GM18868 (cell line): Measurements from ENCODE around the gene HOXB5.

Experiments
- ATAC-seq: cut with Tn5 transposase; IDR thresholded peaks from one replicate; pipeline ENCODE4 v1.9.1; 2021; ENCODE audit warnings: mild to moderate bottlenecking, moderate library complexity; ENCODE audit not compliant: unreplicated experiment

Gene HOXB5

GRCh38 chr17:48605409-48605919, 11.9 kb upstream of the HOXB5 start:
- no peak for ATAC-seq

GRCh38 chr17:48604770-48605329, 11.3 kb upstream of the HOXB5 start, which contains the start of gene HOXB6:
Gene HOXB6, minus strand, starts transcription at chr17:48604986. Its CDS starts 6,836 bp downstream, at chr17:48598150.
- no peak for ATAC-seq

- no peak for ATAC-seq
These were observed 10.6 kb upstream of the HOXB5 start for GRCh38 chr17:48603959-48604769.

DNA sequence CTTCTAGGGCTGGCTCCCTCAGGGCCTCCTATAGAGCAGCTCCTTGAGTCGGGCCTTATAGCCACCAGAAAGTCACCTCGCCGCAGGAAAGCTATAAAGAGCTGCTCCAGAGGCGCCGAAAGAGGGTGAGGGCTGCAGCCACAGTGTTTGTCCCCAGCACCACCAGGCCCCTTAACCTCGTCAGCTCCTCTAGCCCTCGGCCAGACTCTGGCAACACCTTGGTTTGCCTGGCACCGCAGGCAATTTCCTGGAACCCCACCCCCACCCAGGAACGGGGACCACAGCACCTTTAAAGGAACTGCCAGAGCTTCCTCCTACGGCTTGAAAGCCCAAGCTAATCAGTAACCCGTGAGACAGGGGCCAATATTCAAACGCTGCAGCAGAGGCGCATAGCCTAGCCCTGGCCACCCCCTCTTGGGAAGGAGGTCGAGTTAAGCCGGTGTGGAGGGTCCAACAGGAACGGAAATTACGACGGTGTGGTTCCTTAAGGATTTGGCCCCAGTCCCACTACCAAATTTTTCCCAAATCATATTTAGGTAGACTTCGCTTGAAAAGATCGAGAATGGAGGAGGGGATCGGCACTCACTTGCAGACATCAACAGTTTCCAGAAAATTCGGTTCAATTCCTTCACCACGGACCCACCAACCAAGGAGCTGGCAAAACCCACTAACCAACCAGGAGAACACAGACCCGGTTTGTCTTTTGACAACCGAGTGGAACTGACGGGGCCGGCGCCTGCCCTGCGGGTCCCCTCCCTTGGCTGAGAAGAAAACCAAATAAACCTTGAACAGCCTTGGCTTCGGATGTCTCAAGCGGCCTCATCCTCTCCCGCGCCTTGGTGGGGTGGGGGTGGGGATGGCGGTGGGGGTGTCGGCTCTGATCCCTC, 8.2 kb upstream of the HOXB5 start:
- ATAC-seq: no peak

DNA sequence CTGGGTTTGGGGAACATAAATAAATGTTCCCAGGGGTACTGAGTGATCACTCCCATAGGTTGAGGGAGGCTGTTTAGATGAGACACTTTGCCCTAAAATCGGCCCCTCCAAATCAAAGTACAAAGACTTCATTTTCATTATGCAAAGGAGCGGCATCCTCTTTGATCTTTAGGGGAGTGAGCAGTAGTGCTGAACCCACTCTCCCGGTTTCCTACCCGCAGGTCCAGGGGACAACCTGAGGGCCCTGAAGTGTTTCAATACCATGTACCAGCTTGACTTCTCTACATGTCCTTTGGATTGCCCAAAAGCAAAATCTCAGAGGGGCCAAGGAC, 7.6 kb upstream of the HOXB5 start:
- no peak for ATAC-seq

- no peak for ATAC-seq
These were observed 6.9 kb upstream of the HOXB5 start for GRCh38 chr17:48600244-48601098.

- no peak for ATAC-seq
These were observed 5.8 kb upstream of the HOXB5 start for GRCh38 chr17:48599354-48599753.

- no peak for ATAC-seq
These were observed 5.2 kb upstream of the HOXB5 start for GRCh38 chr17:48598736-48599135.

GRCh38 chr17:48597778-48598631, 4.4 kb upstream of the HOXB5 start:
- no peak for ATAC-seq

GRCh38 chr17:48597528-48597777, 3.9 kb upstream of the HOXB5 start:
- ATAC-seq: no peak

GRCh38 chr17:48596735-48597527, 3.4 kb upstream of the HOXB5 start:
- no peak for ATAC-seq

DNA sequence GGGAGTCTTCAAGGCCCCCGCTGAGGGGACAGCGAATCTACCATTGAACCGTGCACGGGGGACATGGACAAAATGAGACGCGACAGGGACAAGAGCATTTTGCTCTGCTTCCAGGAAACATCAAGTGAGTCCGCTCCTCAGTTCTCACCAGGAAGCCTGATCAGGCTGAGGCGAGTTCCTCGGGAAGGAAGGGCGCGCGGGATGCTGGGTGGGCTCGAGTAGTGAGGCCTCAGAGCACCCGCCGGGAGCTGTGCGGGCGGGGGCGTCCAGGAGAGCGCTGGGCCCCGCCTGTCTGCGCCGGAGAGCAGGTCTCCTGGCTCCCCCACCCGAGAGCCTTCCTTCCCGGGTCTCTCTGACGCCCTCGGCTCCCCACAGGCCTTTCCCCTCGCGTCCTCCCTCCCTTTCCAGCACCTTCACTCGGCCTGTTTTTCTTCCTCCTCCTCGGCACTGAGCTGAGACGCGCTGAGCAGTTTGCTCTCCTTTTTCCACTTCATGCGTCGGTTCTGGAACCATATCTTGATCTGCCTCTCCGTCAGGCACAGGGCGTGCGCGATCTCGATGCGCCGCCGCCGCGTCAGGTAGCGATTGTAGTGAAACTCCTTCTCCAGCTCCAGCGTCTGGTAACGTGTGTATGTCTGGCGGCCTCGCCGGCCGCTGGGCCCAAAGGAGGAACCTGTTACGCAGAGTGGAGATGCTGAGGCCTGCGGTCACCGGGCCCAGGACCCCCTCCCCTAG, 2.6 kb upstream of the HOXB5 start:
- ATAC-seq: no peak

DNA sequence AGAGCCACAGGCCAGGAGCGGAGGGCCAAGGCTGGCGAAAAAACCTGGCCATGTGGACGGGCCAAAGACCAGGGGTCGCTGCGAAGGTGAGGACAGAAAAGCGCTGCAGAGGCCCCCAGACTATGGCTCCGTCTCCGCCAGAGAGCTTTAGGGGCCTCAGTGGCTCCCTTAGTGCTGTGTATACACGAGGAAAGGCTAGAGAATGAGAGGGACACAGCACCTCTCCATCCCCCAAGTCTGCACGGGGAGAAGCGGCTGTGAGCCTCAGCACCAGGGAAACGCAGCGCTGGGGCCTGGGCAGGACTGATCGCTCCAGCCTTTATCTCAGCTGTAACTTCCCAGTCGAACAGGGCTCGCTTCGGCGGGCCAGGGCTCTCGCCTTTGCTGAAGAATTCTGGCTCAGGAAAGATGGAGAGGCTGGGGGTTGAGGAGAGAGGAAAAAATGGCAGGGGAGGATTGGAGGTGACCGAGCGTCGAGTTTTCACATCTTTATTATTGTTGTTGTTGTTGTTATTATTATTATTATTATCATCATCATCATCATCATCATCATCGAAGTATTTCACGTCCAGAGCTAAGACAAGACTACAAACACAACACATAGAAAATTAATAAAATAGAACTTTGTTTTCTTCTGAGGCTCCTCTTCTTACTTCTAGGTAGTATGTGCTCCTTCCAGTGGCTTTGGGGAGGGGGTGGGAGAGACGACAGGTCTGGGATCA, 1.9 kb upstream of the HOXB5 start:
- ATAC-seq: no peak

DNA sequence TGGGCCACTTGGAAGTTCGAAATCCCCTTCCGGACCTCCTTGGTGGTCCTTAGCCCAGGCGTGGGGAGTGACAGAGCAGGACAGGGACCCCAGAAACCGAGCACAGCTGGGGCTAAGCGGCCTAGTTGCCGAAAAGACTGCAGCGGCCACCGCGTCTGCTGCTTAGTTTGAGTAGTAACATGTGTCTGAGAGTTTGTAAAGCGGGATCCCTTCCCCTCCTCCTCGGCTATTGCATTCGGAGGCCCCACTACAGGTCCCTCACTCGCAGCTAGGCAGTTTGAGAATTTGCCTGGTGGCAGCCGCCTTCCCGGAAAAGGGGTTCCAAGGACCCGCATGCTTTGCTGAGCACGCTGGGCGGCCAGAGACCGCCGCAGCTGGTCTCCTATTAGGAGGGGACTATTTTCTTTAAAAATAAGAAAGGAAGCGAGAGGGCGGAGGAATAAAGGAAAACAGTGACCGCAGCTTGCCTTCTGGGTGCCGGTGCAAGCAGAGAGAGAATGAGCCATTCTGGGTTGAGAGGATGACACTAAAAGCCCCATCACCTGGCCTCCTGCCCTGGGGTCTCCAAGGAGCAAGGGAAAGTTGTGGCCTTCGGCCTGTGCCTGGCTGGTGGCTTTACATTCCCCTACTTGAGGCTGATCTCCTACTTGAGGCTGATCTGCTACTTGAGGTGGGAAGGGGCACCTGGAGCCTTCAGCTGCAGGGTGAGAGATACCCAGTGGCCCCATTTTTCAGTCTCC, 1.1 kb upstream of the HOXB5 start:
- ATAC-seq: no peak

DNA sequence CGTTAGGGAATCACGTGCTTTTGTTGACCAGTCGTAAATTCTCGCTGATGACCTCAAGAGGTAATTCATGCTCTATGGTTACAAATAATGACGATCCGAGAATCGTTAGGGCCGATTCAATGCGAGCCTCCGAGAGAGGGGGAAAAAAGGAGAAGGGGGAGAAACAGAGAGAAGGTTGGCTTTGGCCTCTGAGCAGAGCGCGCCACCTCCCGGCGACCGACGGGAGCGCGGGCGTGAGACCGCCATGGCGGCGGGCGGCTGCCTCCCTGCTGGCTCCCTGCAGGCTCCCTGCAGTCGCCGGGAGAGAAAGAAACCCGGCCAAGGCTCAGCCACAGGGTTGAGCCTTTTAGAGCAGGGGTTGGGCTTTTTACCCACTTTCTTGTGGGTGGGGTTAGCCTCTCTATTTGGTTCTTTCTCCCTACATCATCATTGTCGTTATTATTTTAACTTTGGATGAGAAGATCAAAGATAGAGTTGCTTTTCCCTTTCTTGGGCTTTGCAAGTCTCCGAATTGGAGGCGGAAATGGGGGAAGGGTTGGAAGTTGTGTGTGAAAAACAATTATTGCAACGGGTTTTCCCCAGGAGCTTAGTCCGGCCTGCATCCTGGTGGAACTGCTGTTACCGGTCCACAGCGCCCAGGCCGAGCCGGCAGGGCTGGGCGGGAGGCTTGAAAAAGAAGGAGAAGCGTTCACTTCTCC, 410 bp upstream of the HOXB5 start:
- ATAC-seq: no peak

DNA sequence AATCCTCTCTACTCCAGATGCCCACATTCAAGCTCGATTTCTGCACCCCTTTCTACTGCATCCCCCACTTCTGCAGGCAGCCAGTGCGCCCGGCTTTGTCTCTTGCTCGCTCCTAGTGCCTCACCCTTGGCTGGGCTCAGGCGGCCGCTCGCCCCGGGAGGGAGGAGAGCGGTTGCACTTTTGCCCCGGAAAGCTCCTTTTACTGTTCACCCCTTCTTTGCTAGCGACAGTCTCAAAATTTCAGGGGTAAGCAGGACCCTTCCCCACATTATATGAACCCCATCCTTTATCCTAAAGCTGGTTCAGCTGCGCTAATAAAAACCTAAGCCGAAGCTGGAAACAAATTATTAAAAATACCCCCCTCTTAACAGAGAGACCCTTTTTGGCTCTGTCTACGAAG, 1.0 kb downstream of the HOXB5 start:
- ATAC-seq: no peak
